Glutamatergic neuron (in vitro differentiated cells): ENCODE data around the gene SRGAP1. TPM values are rescaled to one million over a fixed set of nuclear protein-coding genes. Genes with fewer than 3 reads are reported as not detected.

ENCODE experiments used
- DNase-seq: peaks from one replicate; pipeline ENCODE4 v3.0.0; 2022
- H3K27ac Mint-ChIP-seq: one replicate; pipeline ENCODE4 v1.8.0; 2020; ENCODE audit warnings: mild to moderate bottlenecking, mixed read lengths, inconsistent platforms; ENCODE audit not compliant: unreplicated experiment
- H3K27me3 Mint-ChIP-seq: one replicate; pipeline ENCODE4 v1.8.0; 2020; ENCODE audit warnings: mild to moderate bottlenecking, moderate library complexity, mixed read lengths, inconsistent platforms; ENCODE audit not compliant: unreplicated experiment
- H3K36me3 Mint-ChIP-seq: one replicate; pipeline ENCODE4 v1.8.0; 2020; ENCODE audit warnings: mild to moderate bottlenecking, mixed read lengths, inconsistent platforms; ENCODE audit not compliant: unreplicated experiment
- H3K4me1 Mint-ChIP-seq: one replicate; pipeline ENCODE4 v1.8.0; 2020; ENCODE audit warnings: mild to moderate bottlenecking, low read depth, mixed read lengths, inconsistent platforms; ENCODE audit not compliant: unreplicated experiment
- H3K4me3 Mint-ChIP-seq: one replicate; pipeline ENCODE4 v1.8.0; 2020; ENCODE audit warnings: mild to moderate bottlenecking, mixed read lengths, inconsistent platforms; ENCODE audit not compliant: unreplicated experiment
- H3K9me3 Mint-ChIP-seq: one replicate; pipeline ENCODE4 v1.8.0; 2020; ENCODE audit warnings: mild to moderate bottlenecking, moderate library complexity, mixed read lengths, inconsistent platforms; ENCODE audit not compliant: unreplicated experiment
- CTCF ChIP-seq: fragments of 200-600 bp; sonication (generic); IDR thresholded peaks from one replicate; pipeline ENCODE4 v1.5.0; 2021; ENCODE audit not compliant: partially characterized antibody, unreplicated experiment
- total RNA-seq: library from RNA; stranded (reverse); fragmentation: NEBNext Ultra II Directional; extraction: Animal tissue kit (Norgen Biotek cat#: 25700); gene quantifications from one replicate; pipeline ENCODE4 v1.2.1, GENCODE V29; 2021; ENCODE audit not compliant: unreplicated experiment

The SRGAP1 gene
- total RNA-seq, 1 donor from 2014 or later = 52.0 TPM

DNA sequence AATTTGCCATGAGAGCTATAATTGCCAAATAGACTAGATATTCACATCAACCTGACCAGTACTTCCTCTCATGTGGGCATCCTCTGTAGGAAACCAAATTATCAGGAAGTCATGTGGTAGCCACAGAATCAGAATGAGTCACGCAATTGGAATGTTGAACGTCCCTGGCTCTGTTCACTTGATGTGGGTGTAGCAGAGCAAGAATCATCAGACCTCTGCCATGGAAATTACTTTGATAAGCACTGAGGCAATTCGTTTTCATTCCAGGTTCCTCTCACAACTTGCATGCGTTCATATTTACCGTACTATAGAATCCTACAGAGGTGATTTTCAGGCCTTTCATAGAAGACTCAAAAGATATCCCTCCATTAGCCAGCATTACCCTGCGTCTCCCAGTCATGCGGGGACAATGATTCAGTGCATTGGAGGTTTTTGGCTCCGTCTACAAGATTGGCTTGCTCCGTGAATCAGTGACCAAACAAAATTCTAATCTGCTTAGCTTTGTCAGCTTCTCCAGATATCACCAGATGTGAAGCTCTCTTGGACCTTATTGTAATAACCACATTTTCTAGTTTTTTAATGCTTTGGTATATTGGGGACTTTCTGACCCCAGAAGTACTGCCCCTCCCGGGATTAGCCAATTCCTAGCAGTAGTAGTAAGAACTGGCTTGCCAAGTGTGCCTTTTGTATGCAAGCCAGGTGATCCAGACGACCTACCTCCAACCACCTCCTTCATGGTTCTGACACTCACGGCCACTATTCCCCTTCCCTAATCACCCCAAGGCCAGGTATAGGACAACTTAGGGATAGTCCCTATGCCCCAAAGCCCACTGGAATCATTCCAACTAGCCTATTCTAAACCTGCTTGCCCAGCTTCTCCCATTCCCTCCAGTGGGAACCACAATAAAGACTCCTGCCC lies 244.2 kb downstream of the SRGAP1 start:
- TF ChIP-seq CTCF = no peak
- peaks cover 22% of the 10 kb centered on the region for H3K4me1 Mint-ChIP-seq
- DNase-seq = no peak
- H3K9me3 Mint-ChIP-seq = peaks cover 4% of the 10 kb centered on the region
- H3K27me3 Mint-ChIP-seq = peaks cover 2% of the 10 kb centered on the region
- H3K27ac Mint-ChIP-seq = no peak overlapping the region
- no peaks in the 10 kb centered on the region for H3K36me3 Mint-ChIP-seq
- H3K4me3 Mint-ChIP-seq = no peak overlapping the region

DNA sequence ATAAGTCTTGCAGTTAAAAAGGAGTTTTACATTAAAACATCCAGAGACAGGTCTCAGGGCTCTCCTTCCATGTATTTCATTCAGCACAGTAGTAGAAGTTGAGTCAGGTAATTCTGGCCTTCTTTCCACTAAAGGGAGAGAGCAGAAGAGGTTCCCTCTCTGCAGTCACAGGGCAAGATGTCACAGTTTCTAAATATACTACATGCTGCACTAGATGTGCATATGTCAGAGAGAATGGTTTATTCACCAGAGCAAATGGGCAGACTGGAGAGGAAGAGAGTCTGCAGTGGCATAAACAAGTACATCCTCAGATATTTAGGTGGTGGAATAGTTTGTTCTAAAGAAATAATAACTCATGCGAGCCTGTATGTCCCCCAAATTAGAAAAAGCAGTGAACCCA lies 245.5 kb downstream of the SRGAP1 start:
- DNase-seq = no peak
- H3K27ac Mint-ChIP-seq = no peak overlapping the region
- no peaks in the 10 kb centered on the region for H3K36me3 Mint-ChIP-seq
- H3K27me3 Mint-ChIP-seq = peaks cover 2% of the 10 kb centered on the region
- H3K4me3 Mint-ChIP-seq = no peak overlapping the region
- peaks cover 4% of the 10 kb centered on the region for H3K9me3 Mint-ChIP-seq
- H3K4me1 Mint-ChIP-seq = peaks cover 18% of the 10 kb centered on the region
- no peak for TF ChIP-seq CTCF

- TF ChIP-seq CTCF = no peak
- DNase-seq = no peak
- Mint-ChIP-seq H3K27ac (peak overlapping the region; percentile 82), H3K4me1 (peaks cover 14% of the 10 kb centered on the region), H3K4me3 (peak overlapping the region; percentile 67), H3K9me3 (peaks cover 2% of the 10 kb centered on the region), H3K27me3 (no peaks in the 10 kb centered on the region), H3K36me3 (no peaks in the 10 kb centered on the region)
Observed at GRCh38 chr12:64091186-64091585, 246.7 kb downstream of the SRGAP1 start.

DNA sequence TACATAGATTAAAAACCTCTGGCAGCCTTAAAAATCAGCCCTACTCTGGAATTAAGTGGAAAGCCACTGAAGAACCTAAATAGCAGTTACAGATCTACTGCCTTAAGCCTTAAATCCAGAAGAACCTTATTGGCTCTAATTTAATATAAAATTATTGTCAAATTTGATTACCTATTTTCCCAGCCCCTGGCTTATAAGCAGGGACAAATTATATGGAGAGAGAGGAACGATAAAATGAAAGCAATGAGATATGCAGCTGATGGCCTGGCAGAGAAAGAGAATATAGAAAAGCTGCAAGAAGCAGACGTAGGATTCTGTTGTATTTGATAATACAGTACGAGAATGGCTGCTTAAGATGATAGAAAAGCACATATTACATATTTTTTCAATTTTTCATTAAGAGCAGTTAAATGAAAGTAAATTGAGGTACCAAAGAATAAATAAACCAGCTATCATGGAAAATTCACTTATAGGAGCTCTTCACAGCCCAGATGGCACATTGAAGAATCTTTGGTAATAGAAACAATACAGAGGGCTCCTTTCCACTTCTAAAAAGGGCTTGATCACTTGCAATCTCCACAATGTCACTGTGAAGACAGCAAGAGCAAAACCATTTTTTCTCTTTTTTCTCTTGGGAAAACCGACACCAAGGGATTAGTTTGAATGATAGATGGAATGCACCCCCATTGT lies 248.2 kb downstream of the SRGAP1 start:
- Mint-ChIP-seq H3K27me3 (no peaks in the 10 kb centered on the region), H3K4me1 (peaks cover 14% of the 10 kb centered on the region), H3K36me3 (no peaks in the 10 kb centered on the region), H3K9me3 (peaks cover 2% of the 10 kb centered on the region), H3K4me3 (no peak overlapping the region), H3K27ac (no peak overlapping the region)
- TF ChIP-seq CTCF = no peak
- no peak for DNase-seq

- no peak for DNase-seq
- Mint-ChIP-seq H3K4me3 (no peak overlapping the region), H3K27me3 (no peaks in the 10 kb centered on the region), H3K27ac (no peak overlapping the region), H3K36me3 (peaks cover 2% of the 10 kb centered on the region), H3K4me1 (peaks cover 14% of the 10 kb centered on the region), H3K9me3 (peaks cover 3% of the 10 kb centered on the region)
- TF ChIP-seq CTCF = no peak
Observed at GRCh38 chr12:64093689-64094088, 249.2 kb downstream of the SRGAP1 start.
